Measurements from ENCODE around the gene PGM1. TPM values are rescaled to one million over a fixed set of nuclear protein-coding genes. Genes with fewer than 3 reads are reported as not detected.

PGM1 gene
- polyA plus RNA-seq, 6 donors from 2014 or later = 11.9 to 50.8 (median 21.0) TPM

- DNase-seq = no peak
- Mint-ChIP-seq H3K27me3 (no peaks in the 10 kb centered on the region), H3K4me1 (no peaks in the 10 kb centered on the region), H3K4me3 (no peak overlapping the region), H3K36me3 (peaks cover 3 to 8% of the 10 kb centered on the region in 2 donors), H3K9me3 (peaks cover 0 to 13% (median 0%) of the 10 kb centered on the region in 7 donors), H3K27ac (no peak overlapping the region)
- no peak for ATAC-seq (ENCODE audit: low read depth in 2 of 2)
These were observed 75.1 kb downstream of the PGM1 start for GRCh38 chr1:63668298-63668697.

GRCh38 chr1:63669151-63669961, 76.1 kb downstream of the PGM1 start:
- no peaks in the 10 kb centered on the region for H3K4me1 Mint-ChIP-seq
- no peak overlapping the region for H3K4me3 Mint-ChIP-seq
- H3K9me3 Mint-ChIP-seq = peaks cover 0 to 10% (median 0%) of the 10 kb centered on the region in 7 donors
- H3K36me3 Mint-ChIP-seq = peaks cover 0 to 3% of the 10 kb centered on the region in 2 donors
- H3K27me3 Mint-ChIP-seq = no peaks in the 10 kb centered on the region
- peak overlapping the region in 1 of 6 donors; percentile 8 for H3K27ac Mint-ChIP-seq
- DNase-seq = no peak
- ATAC-seq (ENCODE audit: low read depth in 2 of 2) = no peak

DNA sequence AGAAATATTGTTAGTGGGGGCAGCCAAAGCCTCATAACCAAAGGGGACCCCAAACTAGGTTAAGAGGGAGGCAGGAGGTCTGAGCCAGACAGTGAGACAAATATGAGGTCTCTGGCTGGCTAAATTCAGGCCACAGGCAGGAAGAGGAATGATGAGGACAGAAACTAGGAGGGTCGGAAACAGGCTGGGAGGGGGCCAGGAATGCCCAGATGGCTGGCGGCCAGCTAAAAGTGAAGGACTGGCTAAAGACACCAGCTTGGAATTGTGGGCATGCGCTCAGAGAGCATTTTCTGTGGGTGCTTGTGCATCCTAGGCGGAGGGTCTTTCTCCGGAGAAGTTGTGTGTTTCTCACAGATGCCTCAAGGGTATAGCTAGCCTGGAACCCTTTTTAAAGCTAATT, 77.0 kb downstream of the PGM1 start:
- H3K27ac Mint-ChIP-seq = no peak overlapping the region
- peaks cover 0 to 3% (median 0%) of the 10 kb centered on the region in 7 donors for H3K9me3 Mint-ChIP-seq
- ATAC-seq (ENCODE audit: low read depth in 2 of 2) = no peak
- DNase-seq = no peak
- no peak overlapping the region for H3K4me3 Mint-ChIP-seq
- H3K36me3 Mint-ChIP-seq = no peaks in the 10 kb centered on the region
- H3K27me3 Mint-ChIP-seq = no peaks in the 10 kb centered on the region
- H3K4me1 Mint-ChIP-seq = no peaks in the 10 kb centered on the region

DNA sequence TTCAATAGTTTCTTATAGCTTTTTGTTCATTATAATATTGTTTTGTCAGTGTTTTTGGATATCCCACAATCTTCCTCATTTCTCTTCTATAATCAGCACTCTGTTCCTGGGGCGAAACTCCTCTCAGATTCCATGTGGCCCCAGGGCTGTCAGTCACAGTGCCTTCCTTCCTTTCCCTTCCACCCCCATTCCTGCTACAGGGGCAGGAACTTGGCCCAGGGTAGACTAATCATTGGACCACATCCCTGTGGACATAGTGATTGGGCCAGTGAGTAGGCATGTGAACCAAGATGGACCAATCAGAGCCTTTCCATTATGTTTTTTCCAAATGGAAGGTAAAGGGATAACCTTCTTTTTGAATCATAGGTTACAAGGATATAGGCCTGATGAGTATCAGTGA, 78.3 kb downstream of the PGM1 start:
- Mint-ChIP-seq H3K36me3 (no peaks in the 10 kb centered on the region), H3K27ac (no peak overlapping the region), H3K9me3 (no peaks in the 10 kb centered on the region), H3K4me3 (no peak overlapping the region), H3K27me3 (no peaks in the 10 kb centered on the region), H3K4me1 (no peaks in the 10 kb centered on the region)
- DNase-seq (no peak), ATAC-seq (ENCODE audit: low read depth in 2 of 2) (no peak)

- no peak for ATAC-seq (ENCODE audit: low read depth in 2 of 2)
- DNase-seq = no peak
- no peaks in the 10 kb centered on the region for H3K36me3 Mint-ChIP-seq
- H3K27me3 Mint-ChIP-seq = peaks cover 0 to 11% (median 0%) of the 10 kb centered on the region in 3 donors
- H3K4me3 Mint-ChIP-seq = no peak overlapping the region
- H3K9me3 Mint-ChIP-seq = peaks cover 0 to 5% (median 0%) of the 10 kb centered on the region in 7 donors
- no peaks in the 10 kb centered on the region for H3K4me1 Mint-ChIP-seq
- H3K27ac Mint-ChIP-seq = no peak overlapping the region
These were observed 81.1 kb downstream of the PGM1 start for GRCh38 chr1:63674238-63674864.

- DNase-seq = no peak
- Mint-ChIP-seq H3K4me1 (no peaks in the 10 kb centered on the region), H3K9me3 (peaks cover 0 to 10% (median 3%) of the 10 kb centered on the region in 7 donors), H3K27me3 (peaks cover 0 to 17% (median 0%) of the 10 kb centered on the region in 3 donors), H3K27ac (no peak overlapping the region), H3K4me3 (no peak overlapping the region), H3K36me3 (no peaks in the 10 kb centered on the region)
- ATAC-seq (ENCODE audit: low read depth in 2 of 2) = no peak
These were observed 81.7 kb downstream of the PGM1 start for GRCh38 chr1:63674865-63675419.

GRCh38 chr1:63675420-63675931, 82.3 kb downstream of the PGM1 start:
- no peak overlapping the region for H3K27ac Mint-ChIP-seq
- ATAC-seq (ENCODE audit: low read depth in 2 of 2) (no peak), DNase-seq (no peak)
- peaks cover 0 to 22% (median 0%) of the 10 kb centered on the region in 3 donors for H3K27me3 Mint-ChIP-seq
- no peaks in the 10 kb centered on the region for H3K36me3 Mint-ChIP-seq
- no peaks in the 10 kb centered on the region for H3K4me1 Mint-ChIP-seq
- no peak overlapping the region for H3K4me3 Mint-ChIP-seq
- H3K9me3 Mint-ChIP-seq = peaks cover 0 to 13% (median 4%) of the 10 kb centered on the region in 7 donors

DNA sequence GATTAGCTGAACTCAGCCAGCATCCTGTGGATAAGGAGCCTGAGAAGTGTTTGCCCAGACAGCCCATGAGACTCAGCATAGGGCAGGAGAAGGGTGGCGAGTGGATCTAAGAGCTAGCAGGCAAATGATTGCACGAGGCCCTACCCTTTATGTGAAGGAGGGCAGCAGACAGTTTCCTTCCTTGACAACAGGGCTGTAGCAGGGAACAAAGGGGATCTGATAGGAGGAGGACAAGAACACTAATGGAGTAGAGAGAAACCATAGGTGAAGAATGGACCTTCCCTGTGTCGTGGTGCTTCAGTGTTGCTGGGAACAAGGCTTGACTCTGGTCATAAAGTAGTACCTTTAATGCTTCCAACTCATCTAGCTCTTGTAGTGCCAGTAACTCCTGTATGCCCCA, 84.3 kb downstream of the PGM1 start:
- DNase-seq (no peak), ATAC-seq (ENCODE audit: low read depth in 2 of 2) (no peak)
- Mint-ChIP-seq H3K36me3 (no peaks in the 10 kb centered on the region), H3K9me3 (peaks cover 0 to 13% (median 5%) of the 10 kb centered on the region in 7 donors), H3K4me1 (no peaks in the 10 kb centered on the region), H3K27ac (no peak overlapping the region), H3K27me3 (peaks cover 0 to 37% (median 6%) of the 10 kb centered on the region in 3 donors), H3K4me3 (no peak overlapping the region)

DNA sequence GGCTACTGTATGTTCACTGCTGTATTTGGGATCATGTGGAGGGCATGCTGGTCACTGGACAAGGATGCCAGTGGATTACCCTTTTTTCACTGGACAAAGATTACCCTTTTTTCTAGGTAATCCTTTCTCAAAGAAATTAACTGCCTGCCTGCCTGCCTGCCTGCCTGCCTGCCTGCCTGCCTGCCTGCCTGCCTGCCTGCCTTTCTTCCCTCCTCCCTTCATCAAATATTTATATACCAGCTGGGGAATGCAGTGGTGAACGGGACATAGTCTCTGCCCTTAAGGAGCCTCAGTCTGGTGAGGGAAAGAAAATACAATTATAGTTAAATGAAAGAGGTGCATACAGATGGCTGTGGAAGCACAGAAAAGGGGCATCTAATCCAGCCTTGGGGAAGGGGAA, 85.0 kb downstream of the PGM1 start:
- Mint-ChIP-seq H3K27me3 (peaks cover 0 to 43% (median 6%) of the 10 kb centered on the region in 3 donors), H3K4me3 (no peak overlapping the region), H3K36me3 (no peaks in the 10 kb centered on the region), H3K4me1 (no peaks in the 10 kb centered on the region), H3K27ac (no peak overlapping the region), H3K9me3 (peaks cover 0 to 13% (median 5%) of the 10 kb centered on the region in 7 donors)
- ATAC-seq (ENCODE audit: low read depth in 2 of 2) (no peak), DNase-seq (no peak)

DNA sequence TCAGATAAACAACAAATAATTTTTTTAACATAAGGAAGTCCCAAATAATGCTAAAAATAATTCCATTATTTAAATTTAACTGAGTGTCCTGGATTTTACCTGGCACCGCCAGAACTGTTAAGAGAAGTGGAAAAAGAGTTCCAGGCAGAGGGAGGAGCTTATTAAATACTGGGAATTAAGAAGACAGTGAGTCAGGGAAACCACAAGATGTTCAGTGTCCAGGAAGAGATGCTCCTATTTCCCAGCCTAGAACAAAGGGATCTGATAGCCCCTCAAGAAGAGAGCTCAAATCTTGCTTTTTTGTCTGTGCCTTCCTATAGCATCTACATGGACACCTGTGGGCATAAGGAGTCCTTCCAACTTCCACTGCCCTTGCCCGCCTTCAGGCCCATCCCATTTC, 85.9 kb downstream of the PGM1 start:
- no peaks in the 10 kb centered on the region for H3K4me1 Mint-ChIP-seq
- H3K36me3 Mint-ChIP-seq = no peaks in the 10 kb centered on the region
- H3K27ac Mint-ChIP-seq = no peak overlapping the region
- DNase-seq = no peak
- peaks cover 0 to 43% (median 6%) of the 10 kb centered on the region in 3 donors for H3K27me3 Mint-ChIP-seq
- no peak overlapping the region for H3K4me3 Mint-ChIP-seq
- peaks cover 0 to 15% (median 5%) of the 10 kb centered on the region in 7 donors for H3K9me3 Mint-ChIP-seq
- ATAC-seq (ENCODE audit: low read depth in 2 of 2) = no peak

GRCh38 chr1:63679589-63679988, 86.4 kb downstream of the PGM1 start:
- Mint-ChIP-seq H3K9me3 (peaks cover 0 to 15% (median 5%) of the 10 kb centered on the region in 7 donors), H3K36me3 (no peaks in the 10 kb centered on the region), H3K27me3 (peaks cover 0 to 43% (median 6%) of the 10 kb centered on the region in 3 donors), H3K4me1 (no peaks in the 10 kb centered on the region), H3K27ac (peak overlapping the region in 1 of 6 donors; percentile 45), H3K4me3 (no peak overlapping the region)
- ATAC-seq (ENCODE audit: low read depth in 2 of 2) (no peak), DNase-seq (no peak)

- no peak for ATAC-seq (ENCODE audit: low read depth in 2 of 2)
- no peaks in the 10 kb centered on the region for H3K36me3 Mint-ChIP-seq
- peaks cover 0 to 15% (median 5%) of the 10 kb centered on the region in 7 donors for H3K9me3 Mint-ChIP-seq
These were observed 89.7 kb downstream of the PGM1 start for GRCh38 chr1:63682936-63683335.

DNA sequence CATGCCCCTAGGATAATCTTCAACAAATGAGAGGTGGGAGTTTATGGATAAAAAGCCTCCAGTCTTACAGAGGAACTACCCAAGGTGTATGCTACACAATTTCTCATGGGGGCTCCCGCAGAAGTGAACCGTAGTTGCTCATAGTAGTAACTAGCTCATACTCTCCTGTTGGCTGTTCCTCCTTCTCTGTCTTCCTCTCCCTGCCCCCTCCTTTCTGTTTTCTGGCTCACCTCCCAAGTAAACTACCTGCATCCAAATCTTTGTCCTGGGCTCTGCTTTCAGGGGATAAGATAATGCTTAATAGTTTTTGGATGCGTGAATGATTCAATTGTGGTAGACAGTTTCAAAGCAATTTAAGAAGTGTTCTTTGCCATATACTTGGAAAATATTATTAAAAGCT, 90.5 kb downstream of the PGM1 start:
- Mint-ChIP-seq H3K4me1 (no peaks in the 10 kb centered on the region), H3K9me3 (peaks cover 0 to 11% (median 3%) of the 10 kb centered on the region in 7 donors), H3K27me3 (peaks cover 5 to 54% (median 19%) of the 10 kb centered on the region in 3 donors), H3K27ac (no peak overlapping the region), H3K36me3 (no peaks in the 10 kb centered on the region), H3K4me3 (no peak overlapping the region)
- ATAC-seq (ENCODE audit: low read depth in 2 of 2) (no peak), DNase-seq (no peak)

More at GRCh38 chr1:63682936-63683335, 89.7 kb downstream of the PGM1 start:
- peak overlapping the region in 1 of 6 donors; percentile 23 for H3K27ac Mint-ChIP-seq
- peaks cover 5 to 59% (median 18%) of the 10 kb centered on the region in 3 donors for H3K27me3 Mint-ChIP-seq
- no peak for DNase-seq
- H3K4me1 Mint-ChIP-seq = no peaks in the 10 kb centered on the region
- H3K4me3 Mint-ChIP-seq = no peak overlapping the region

Measured in naive B cell (primary cell).